GM12878 (cell line): Measurements from ENCODE around the gene AASDH. TPM values are rescaled to one million over a fixed set of nuclear protein-coding genes. Genes with fewer than 3 reads are reported as not detected.

Experiments
- ATAC-seq: fragments of 200-7000 bp; cut with Tn5 transposase; 3 replicates; pipeline ENCODE4 v1.9.1; 2020; ENCODE audit warnings: mild to moderate bottlenecking, moderate library complexity
- BruUV-seq: library from RNA; stranded (reverse); fragments of 400-500 nt; replicated peaks from 2 replicates; lab custom pipeline; 2021; lab: Mats Ljungman, UMichigan
- CTCF ChIA-PET: fragments of 300-600 bp; sonication (Branson Sonifier 250); formaldehyde crosslinking; extraction: SDS; loops from one replicate; lab custom pipeline; 2021; ENCODE audit warnings: inconsistent platforms; lab: Yijun Ruan, JAX
- POLR2A ChIA-PET: fragments of 350-600 bp; formaldehyde crosslinking; extraction: SDS; loops from one replicate; lab custom pipeline; 2021; ENCODE audit warnings: inconsistent platforms; lab: Charles Lee
- RAD21 ChIA-PET: fragments of 300-600 bp; sonication (Branson Sonifier 250); formaldehyde crosslinking; loops from one replicate; lab custom pipeline; 2023; ENCODE audit warnings: antibody characterized with exemption; ENCODE audit not compliant: unreplicated experiment; lab: Charles Lee
- SMC1A ChIA-PET: fragments of 300-600 bp; sonication (Branson Sonifier 250); formaldehyde crosslinking; loops from one replicate; lab custom pipeline; 2023; ENCODE audit not compliant: unreplicated experiment, uncharacterized antibody; lab: Charles Lee
- DNase-seq: peaks from one replicate; pipeline ENCODE4 v3.0.0-alpha.2; 2011; ENCODE audit warnings: low read depth, low spot score
- FAIRE-seq: peaks from 3 replicates; lab custom pipeline; 2011; peaks lifted over from hg19 to GRCh38; lab: Jason Lieb, UNC
- H2AFZ ChIP-seq: 2 replicates; pipeline ENCODE4 v1.6.0; 2011; ENCODE audit warnings: low read depth, low read length, control low read depth; ENCODE audit not compliant: control insufficient read depth
- H3K27ac ChIP-seq: 2 replicates; pipeline ENCODE4 v1.5.1; 2011; ENCODE audit warnings: control low read depth; ENCODE audit not compliant: control insufficient read depth, insufficient read depth
- H3K27me3 ChIP-seq, 2 experiments: replicated peaks in 1 of 2; 2 replicates each; pipeline versions ENCODE4 v1.6.0 to v1.6.1; 2011; ENCODE audit warnings: low read length in 1 of 2; ENCODE audit not compliant: control insufficient read depth in 2 of 2, insufficient read depth in 2 of 2
- H3K36me3 ChIP-seq, 2 experiments: 2 replicates each; pipeline ENCODE4 v1.5.1; 2011; ENCODE audit warnings: low read length in 1 of 2; ENCODE audit not compliant: control insufficient read depth in 2 of 2, insufficient read depth in 2 of 2
- H3K4me1 ChIP-seq: 2 replicates; pipeline ENCODE4 v1.6.1; 2011; ENCODE audit warnings: mild to moderate bottlenecking, low read length, moderate library complexity, mixed read lengths; ENCODE audit not compliant: control insufficient read depth, insufficient read depth
- H3K4me2 ChIP-seq: 2 replicates; pipeline ENCODE4 v1.6.0; 2011; ENCODE audit warnings: control low read depth; ENCODE audit not compliant: control insufficient read depth, insufficient read depth
- H3K4me3 ChIP-seq: fragments of 200-600 bp; sonication (generic); 2 replicates; pipeline ENCODE4 v1.5.1; 2016
- H3K79me2 ChIP-seq: 2 replicates; pipeline ENCODE4 v1.6.0; 2011; ENCODE audit warnings: low read length; ENCODE audit not compliant: control insufficient read depth, insufficient read depth
- H3K9ac ChIP-seq: 2 replicates; pipeline ENCODE4 v1.8.0; 2011; ENCODE audit warnings: low read length, control low read depth, mixed read lengths; ENCODE audit not compliant: control insufficient read depth, insufficient read depth
- H3K9me3 ChIP-seq: replicated peaks from 3 replicates; pipeline ENCODE4 v1.5.1; 2011; ENCODE audit warnings: mild to moderate bottlenecking, low read length; ENCODE audit not compliant: control insufficient read depth, insufficient read depth
- H4K20me1 ChIP-seq: 2 replicates; pipeline ENCODE4 v1.6.0; 2011; ENCODE audit not compliant: control insufficient read depth, insufficient read depth
- IKZF2 ChIP-seq, 2 experiments: fragments of 450-650 bp; IDR thresholded peaks; 2 replicates each; pipeline ENCODE4 v1.6.1; 2017; ENCODE audit warnings: mild to moderate bottlenecking in 2 of 2, moderate library complexity in 2 of 2
- KAT2A ChIP-seq: conservative IDR thresholded peaks from 2 replicates; pipeline ENCODE4 v1.6.1; 2011; ENCODE audit warnings: low read depth, low read length; ENCODE audit not compliant: control insufficient read depth
- LARP7 ChIP-seq: fragments of 450-650 bp; IDR thresholded peaks from 2 replicates; pipeline ENCODE4 v1.6.1; 2017; ENCODE audit warnings: mild to moderate bottlenecking
- MTA3 ChIP-seq: IDR thresholded peaks from 2 replicates; pipeline ENCODE4 v1.6.1; 2012; ENCODE audit warnings: low read length, inconsistent platforms, borderline replicate concordance
- NKRF ChIP-seq: fragments of 450-650 bp; conservative IDR thresholded peaks from 2 replicates; pipeline ENCODE4 v1.6.1; 2017; ENCODE audit warnings: mild to moderate bottlenecking, moderate library complexity
- NRF1 ChIP-seq: conservative IDR thresholded peaks from 2 replicates; pipeline ENCODE4 v1.6.1; 2011; ENCODE audit warnings: mild to moderate bottlenecking, low read depth, low read length, improper control_type of control experiment
- POU2F2 ChIP-seq: IDR thresholded peaks from 3 replicates; pipeline ENCODE4 v1.6.1; 2011; ENCODE audit warnings: low read depth, mild to moderate bottlenecking, low read length, borderline replicate concordance
- SP1 ChIP-seq: IDR thresholded peaks from one replicate; pipeline ENCODE4 v1.6.1; 2011; ENCODE audit warnings: low read depth, low read length
- USF2 ChIP-seq: IDR thresholded peaks from 2 replicates; pipeline ENCODE4 v1.6.1; 2011; ENCODE audit warnings: low read depth, low read length, improper control_type of control experiment, borderline replicate concordance
- ZSCAN29 ChIP-seq: fragments of 450-650 bp; IDR thresholded peaks from 2 replicates; pipeline ENCODE4 v1.6.1; 2017; ENCODE audit warnings: mild to moderate bottlenecking, moderate library complexity
- WGBS: methylation state at CpG from one replicate; pipeline ENCODE4 v1.1.6; 2016; ENCODE audit warnings: low lambda C conversion rate; ENCODE audit not compliant: insufficient replicate concordance, insufficient coverage; ENCODE audit errors: missing lambda C conversion rate; 5-methylcytosine and 5-hydroxymethylcytosine counted together
- in situ Hi-C: fragments of 300-500 bp; cut with MboI; formaldehyde crosslinking; loops from 9 replicates; pipeline ENCODE4 v1.14.3; 2018; ENCODE audit warnings: mixed read lengths
- intact Hi-C: fragments of 100-400 bp; cut with micrococcal nuclease; formaldehyde crosslinking; loops from one replicate; pipeline ENCODE4 v1.14.2; 2022; ENCODE audit not compliant: unreplicated experiment
- polyA plus RNA-seq, 11 experiments: library from polyadenylated mRNA; depleted of rRNA in 4 of 11; unstranded in 6 of 11; stranded (reverse) in 5 of 11; fragments of >200 nt; fragmentation: Nextera tagmentation in 4 of 11; fragmentation: Illumina TruSeq in 1 of 11; extraction: Ambion mirVana in 4 of 11; extraction: Trizol in 1 of 11; gene quantifications; 1 replicate in 1 of 11; 2 replicates in 10 of 11; pipeline versions ENCODE4 v1.2.1 to v1.2.3, GENCODE V29; 2011 to 2016; ENCODE audit warnings: inconsistent platforms in 2 of 11, missing spikeins in 2 of 11, low read depth in 1 of 11
- total RNA-seq, 4 experiments: library from RNA; depleted of rRNA in 3 of 4; stranded (reverse); fragments of >200 nt in 3 of 4; fragmentation: Illumina TruSeq in 1 of 4; extraction: Trizol in 1 of 4; gene quantifications; 2 replicates each; pipeline versions ENCODE4 v1.2.1 to v1.2.3, GENCODE V29; 2013 to 2021

AASDH gene
- total and polyA plus RNA-seq, 10 of the 15 experiments (the other 5 are each of a cell fraction or from before 2014, with no cell fraction given) = 7.3 to 19.1 (median 11.3) TPM

- WGBS = 0% methylated on average over 3 of the region's 3 CpGs
- intact Hi-C loops = no loop called here
- FAIRE-seq = no peak
- H3K79me2 ChIP-seq = no peaks in the 10 kb centered on the region
- TF ChIP-seq LARP7 (no peak), SP1 (no peak), KAT2A (no peak), NKRF (no peak), ZSCAN29 (no peak)
- TF ChIP-seq, all 136 proteins: peak for 0
- RAD21 ChIA-PET = no interaction called here
- no TSS peak for BruUV-seq
- SMC1A ChIA-PET = interaction anchor here (1.1 kb wide), 1 partner anchor 359 kb away, joined by 3 read pairs; no protein-coding TSS in a partner anchor
- no peaks in the 10 kb centered on the region for H3K4me1 ChIP-seq
- H2AFZ ChIP-seq = no peak overlapping the region
- no peak overlapping the region for H3K27ac ChIP-seq
- in situ Hi-C loops = loop anchor here (10.0 kb wide), 1 partner anchor 352 kb away; the partner anchor contains the start of gene CEP135
- CTCF ChIA-PET = no interaction called here
- H4K20me1 ChIP-seq = no peaks in the 10 kb centered on the region
- H3K4me3 ChIP-seq = no peak overlapping the region
- no peaks in the 10 kb centered on the region for H3K9me3 ChIP-seq
- H3K36me3 ChIP-seq = no peaks in the 10 kb centered on the region
- DNase-seq (no peak), ATAC-seq (peak; percentile 18; the same call in 2 of the 3 replicates)
- no peaks in the 10 kb centered on the region for H3K27me3 ChIP-seq
- no peak overlapping the region for H3K4me2 ChIP-seq
- no peak overlapping the region for H3K9ac ChIP-seq
- POLR2A ChIA-PET = interaction anchor here (0.7 kb wide), 1 partner anchor 409 kb away, joined by 3 read pairs; no protein-coding TSS in a partner anchor
These were observed 90.8 kb downstream of the AASDH start for GRCh38 chr4:56296526-56296925.

- BruUV-seq = no TSS peak
- ChIA-PET POLR2A (no interaction called here), CTCF (interaction anchor here (0.8 to 1.3 kb wide), 3 partner anchors 15 to 345 kb away, joined by 3 read pairs; partner anchors contain the start of gene CEP135), SMC1A (interaction anchor here (0.7 kb wide), 1 partner anchor 543 kb away, joined by 3 read pairs; no protein-coding TSS in a partner anchor), RAD21 (no interaction called here)
- Histone ChIP-seq H3K36me3 (no peaks in the 10 kb centered on the region), H3K4me1 (no peaks in the 10 kb centered on the region), H2AFZ (no peak overlapping the region), H3K27me3 (no peaks in the 10 kb centered on the region), H4K20me1 (no peaks in the 10 kb centered on the region), H3K79me2 (no peaks in the 10 kb centered on the region), H3K4me3 (no peak overlapping the region), H3K9ac (no peak overlapping the region), H3K4me2 (no peak overlapping the region), H3K27ac (no peak overlapping the region), H3K9me3 (no peaks in the 10 kb centered on the region)
- ATAC-seq (no peak), DNase-seq (no peak), FAIRE-seq (no peak)
- in situ Hi-C loops (loop anchor here (10.0 kb wide), 1 partner anchor 348 kb away; the partner anchor contains the start of gene CEP135), intact Hi-C loops (no loop called here)
- no peak for TF ChIP-seq MTA3
- no peak for TF ChIP-seq NRF1
- no peak for TF ChIP-seq POU2F2
- TF ChIP-seq IKZF2 (IDR thresholded peaks at IDR 0.05) = no peak
- no peak for TF ChIP-seq USF2
These were observed 94.2 kb downstream of the AASDH start for GRCh38 chr4:56293121-56293520.
